ENCODE data around the gene RASD1. TPM values are rescaled to one million over a fixed set of nuclear protein-coding genes. Genes with fewer than 3 reads are reported as not detected.

Gene RASD1, protein sequence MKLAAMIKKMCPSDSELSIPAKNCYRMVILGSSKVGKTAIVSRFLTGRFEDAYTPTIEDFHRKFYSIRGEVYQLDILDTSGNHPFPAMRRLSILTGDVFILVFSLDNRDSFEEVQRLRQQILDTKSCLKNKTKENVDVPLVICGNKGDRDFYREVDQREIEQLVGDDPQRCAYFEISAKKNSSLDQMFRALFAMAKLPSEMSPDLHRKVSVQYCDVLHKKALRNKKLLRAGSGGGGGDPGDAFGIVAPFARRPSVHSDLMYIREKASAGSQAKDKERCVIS
- 39.8 TPM for total RNA-seq
- long read RNA-seq, transcript RASD1-201 (2 exons, 1,746 nt), result major isoform, 243 of 251 reads
- long read RNA-seq, partial matches to known transcripts, result 0 of 251 reads
- long read RNA-seq, other reads (novel, unspliced or antisense), result 8 of 251 reads

DNA sequence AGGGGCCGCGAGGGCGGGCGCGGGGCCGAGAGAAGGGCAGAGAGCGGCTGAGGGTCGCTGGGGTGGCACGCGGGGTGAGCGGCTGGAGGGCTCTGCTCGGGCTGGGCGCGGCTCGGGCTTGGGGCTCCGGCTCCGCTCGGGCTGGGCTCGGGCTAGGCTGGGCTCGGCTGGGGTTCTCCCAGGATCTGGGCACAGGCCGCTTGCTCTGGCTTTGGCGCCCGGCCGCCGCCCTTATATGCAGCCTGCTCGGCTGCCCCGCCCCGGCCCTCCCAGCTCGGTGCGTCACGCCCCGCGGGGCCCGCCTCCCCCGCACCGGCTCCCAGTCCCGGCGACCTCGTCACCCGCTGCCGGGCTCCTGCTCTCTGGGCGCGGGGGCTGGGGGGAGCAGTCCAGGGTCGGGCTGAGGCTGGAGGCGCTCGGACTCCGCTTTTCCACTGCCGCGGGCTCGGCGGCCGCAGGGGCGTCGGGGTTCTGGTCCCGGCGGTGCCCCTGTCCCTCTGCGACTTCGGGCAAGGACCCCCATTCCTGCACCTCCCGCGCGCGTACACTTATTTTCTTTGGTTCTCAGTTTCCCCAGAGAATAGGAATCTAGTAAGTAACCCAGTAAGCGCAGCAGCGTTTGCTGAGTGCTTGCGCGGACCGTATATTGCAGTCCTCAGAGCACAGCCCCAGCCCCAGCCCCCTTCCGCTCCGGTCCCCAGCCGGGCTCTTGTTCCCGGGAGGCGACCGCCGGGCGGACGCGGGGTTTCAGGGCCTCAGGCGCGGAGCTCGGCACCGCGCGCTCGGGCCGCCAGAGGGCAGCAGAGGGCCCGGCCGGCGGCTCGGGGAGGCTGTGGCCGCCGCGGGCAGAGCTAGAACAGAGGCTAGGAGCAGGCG, at the start of gene RASD1:
Gene RASD1 (minus strand): TSS at position 207 of the 876 bp plus-strand sequence. CDS start 214 bp downstream, outside the sequence.
- peak; percentile 94 for DNase-seq
- intact Hi-C loops (cut with DNase I), result loop anchor here (2.0 to 10.0 kb wide), 2 partner anchors 72 to 148 kb away; no protein-coding TSS in a partner anchor
- ATAC-seq (ENCODE audit: poor library complexity), result peak; percentile 89

DNA sequence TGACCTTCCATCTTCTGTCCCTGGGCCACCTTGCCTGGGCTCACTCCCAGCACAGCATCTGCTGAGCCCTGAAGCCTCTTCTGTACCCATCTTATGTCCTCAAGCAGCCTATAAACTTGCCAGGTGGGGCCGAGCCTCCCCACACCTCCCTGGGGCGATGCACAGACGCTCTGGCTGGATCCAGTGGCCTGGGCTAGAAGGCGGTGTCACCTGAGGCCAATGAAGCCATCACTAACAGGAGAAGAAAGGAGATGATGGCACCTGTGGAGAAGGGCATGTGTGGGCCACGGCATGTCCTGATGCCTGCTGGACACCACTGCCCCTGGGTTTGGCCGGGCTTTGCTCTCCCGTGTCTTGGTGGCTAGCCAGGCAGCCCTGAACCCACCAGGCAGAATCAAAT, 49.8 kb upstream of the RASD1 start:
- intact Hi-C loops (cut with DNase I), result no loop called here
- DNase-seq, result peak; percentile 27
- ATAC-seq (ENCODE audit: poor library complexity), result no peak

DNA sequence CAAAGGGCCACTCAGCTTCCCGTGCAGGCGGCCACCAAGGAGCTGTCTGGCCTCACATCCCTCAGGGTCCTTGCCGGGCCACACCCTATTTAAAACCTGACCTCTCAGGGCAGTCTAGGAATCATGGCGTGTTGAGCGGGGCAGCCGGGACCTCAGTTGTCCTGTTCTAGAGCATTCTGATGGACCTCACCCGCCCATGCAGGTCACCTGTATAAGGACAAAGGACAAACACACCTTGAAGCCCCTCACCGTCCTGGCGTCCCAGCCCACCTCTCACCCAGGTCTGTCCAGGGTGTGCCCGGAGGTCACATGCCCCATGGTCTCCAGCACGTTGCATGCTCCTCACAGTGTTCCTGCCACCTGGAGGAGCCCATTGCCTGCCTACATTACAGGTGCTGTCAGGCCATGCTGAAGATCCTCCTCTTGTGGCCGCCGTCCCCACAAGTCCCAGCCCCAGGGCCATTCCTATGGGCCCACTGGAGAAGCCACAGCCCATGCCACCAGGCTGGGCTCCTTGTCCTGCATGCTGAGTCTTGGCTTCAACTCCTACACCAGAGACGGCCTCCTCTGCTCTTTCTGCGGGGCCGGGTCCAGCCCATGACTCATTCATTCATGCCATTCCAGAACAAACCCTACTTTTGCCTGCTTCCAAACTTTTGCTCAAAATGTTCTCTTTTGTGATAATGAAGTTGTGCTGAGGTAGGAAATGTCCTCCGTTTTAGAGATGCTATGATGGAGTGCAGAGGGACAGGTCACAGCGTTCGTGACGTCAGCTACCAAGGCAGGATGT, 49.0 kb upstream of the RASD1 start:
- peak; percentile 68 for DNase-seq
- intact Hi-C loops (cut with DNase I), result no loop called here

GRCh38 chr17:17542906-17543635, 46.9 kb upstream of the RASD1 start:
- DNase-seq (peak; percentile 24), ATAC-seq (ENCODE audit: poor library complexity) (no peak)
- intact Hi-C loops (cut with DNase I), result no loop called here

More for the DNA sequence above, 49.0 kb upstream of the RASD1 start:
- ATAC-seq (ENCODE audit: poor library complexity), result no peak

DNA sequence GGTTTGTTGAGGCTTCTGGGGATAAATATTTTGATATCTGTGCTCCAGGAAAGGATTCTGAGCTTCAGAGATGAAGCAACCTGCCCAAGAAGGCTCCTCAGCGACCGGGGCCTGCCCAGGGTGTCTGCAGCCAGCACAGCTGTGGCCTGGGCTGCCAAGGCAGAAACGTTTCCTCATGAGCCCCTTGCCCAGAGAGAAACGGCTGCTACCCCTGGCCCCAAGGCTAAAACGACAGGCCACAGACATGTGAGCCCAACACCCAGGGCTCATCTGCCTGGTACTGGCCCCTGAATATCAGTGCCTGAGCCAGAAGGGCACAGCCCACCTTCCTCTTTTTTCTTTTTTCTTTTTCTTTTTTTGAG, 45.4 kb upstream of the RASD1 start:
- DNase-seq, result peak; percentile 20

DNA sequence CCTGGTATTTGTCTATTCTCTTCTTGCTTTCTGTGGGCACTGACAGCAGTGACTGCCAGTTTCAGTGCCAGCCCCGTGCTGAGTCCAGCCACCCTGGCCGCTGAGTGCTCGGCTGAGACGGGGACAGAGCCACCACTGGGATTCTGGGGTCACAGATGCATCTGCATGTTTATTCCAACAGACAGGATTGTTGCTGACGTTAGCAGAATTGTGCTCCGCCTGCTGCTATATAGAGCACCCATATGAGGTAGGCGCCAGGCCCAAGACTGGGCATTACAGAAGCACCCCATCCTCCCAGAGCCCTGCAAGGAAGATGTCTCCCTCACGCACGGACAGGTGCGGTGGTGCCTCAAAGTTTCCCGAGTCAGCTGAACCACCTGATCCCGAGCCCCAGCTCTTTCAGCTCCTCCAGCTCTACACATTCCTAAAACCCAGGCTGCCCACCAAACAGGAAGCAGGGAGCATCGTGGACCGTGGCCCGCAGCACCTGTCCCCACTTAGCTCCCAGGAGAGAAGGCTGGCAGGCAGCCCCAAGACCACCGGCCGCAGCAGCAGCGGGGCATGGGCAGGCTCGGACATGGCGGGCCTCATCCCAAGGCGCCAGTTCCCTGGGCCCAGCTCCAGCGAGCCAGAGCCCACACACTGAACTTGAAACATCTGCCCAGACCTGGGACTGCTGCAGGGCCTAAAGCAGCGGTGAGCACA, 44.9 kb upstream of the RASD1 start:
- ATAC-seq (ENCODE audit: poor library complexity) (peak; percentile 26), DNase-seq (peak; percentile 43)
- intact Hi-C loops (cut with DNase I), result no loop called here

More for the DNA sequence above, 45.4 kb upstream of the RASD1 start:
- no peak for ATAC-seq (ENCODE audit: poor library complexity)
- intact Hi-C loops (cut with DNase I), result no loop called here

GRCh38 chr17:17540278-17540906, 44.2 kb upstream of the RASD1 start:
- intact Hi-C loops (cut with DNase I), result no loop called here
- peak; percentile 1 for ATAC-seq (ENCODE audit: poor library complexity)
- peak; percentile 35 for DNase-seq

DNA sequence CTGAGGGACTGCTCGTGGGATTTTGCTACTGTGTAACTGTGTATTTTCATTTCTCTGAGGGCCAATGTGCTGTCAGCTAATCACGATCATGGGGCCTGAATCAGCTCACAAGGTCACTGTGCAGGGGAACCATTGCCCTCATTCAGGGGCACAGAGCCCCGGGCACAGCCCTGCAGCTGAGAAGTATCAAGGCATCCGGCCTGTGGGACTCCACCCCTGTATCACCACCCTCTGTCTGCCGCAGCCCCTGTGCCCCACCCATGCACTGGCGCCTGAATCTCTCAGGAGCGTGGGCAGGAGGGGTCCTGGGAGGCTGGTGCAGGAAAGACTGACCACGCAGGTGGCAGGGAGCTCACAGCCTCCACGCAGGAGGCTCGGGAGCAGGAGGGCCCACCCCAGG, 43.4 kb upstream of the RASD1 start:
- ATAC-seq (ENCODE audit: poor library complexity) (no peak), DNase-seq (peak; percentile 30)
- intact Hi-C loops (cut with DNase I), result no loop called here

GRCh38 chr17:17538417-17539391, 42.5 kb upstream of the RASD1 start:
- no peak for ATAC-seq (ENCODE audit: poor library complexity)
- DNase-seq, result no peak
- intact Hi-C loops (cut with DNase I), result no loop called here

- intact Hi-C loops (cut with DNase I), result no loop called here
- DNase-seq, result peak; percentile 32
- no peak for ATAC-seq (ENCODE audit: poor library complexity)
These were observed 41.3 kb upstream of the RASD1 start for GRCh38 chr17:17537311-17538099.

DNA sequence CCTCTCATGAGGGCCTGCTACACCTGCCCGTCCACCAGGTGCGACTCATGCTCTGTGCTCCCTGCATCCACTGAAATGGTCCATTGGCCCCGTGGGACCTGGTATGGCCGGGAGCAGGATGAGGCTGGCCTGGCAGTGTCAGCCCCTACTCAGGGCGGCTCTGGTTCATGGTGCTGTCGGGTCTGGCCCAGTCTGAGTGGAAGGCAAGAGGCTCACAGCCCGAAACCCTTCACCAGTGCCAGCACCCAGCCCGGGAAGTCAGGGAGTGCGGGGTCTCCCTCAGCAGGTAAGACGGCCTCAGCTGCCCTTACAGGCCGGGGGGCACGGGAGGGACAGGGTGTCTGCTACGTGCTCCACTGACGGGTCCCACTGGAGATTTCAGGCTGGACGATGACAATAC, 40.5 kb upstream of the RASD1 start:
- intact Hi-C loops (cut with DNase I), result no loop called here
- ATAC-seq (ENCODE audit: poor library complexity) (no peak), DNase-seq (peak; percentile 23)

GRCh38 chr17:17535957-17536356, 39.8 kb upstream of the RASD1 start:
- intact Hi-C loops (cut with DNase I), result no loop called here
- ATAC-seq (ENCODE audit: poor library complexity) (peak; percentile 94), DNase-seq (peak; percentile 92)

GRCh38 chr17:17533901-17534441, 37.8 kb upstream of the RASD1 start:
- DNase-seq (peak; percentile 6), ATAC-seq (ENCODE audit: poor library complexity) (no peak)
- intact Hi-C loops (cut with DNase I), result no loop called here

- intact Hi-C loops (cut with DNase I), result no loop called here
- ATAC-seq (ENCODE audit: poor library complexity), result no peak
- no peak for DNase-seq
These were observed 36.8 kb upstream of the RASD1 start for GRCh38 chr17:17532991-17533390.

DNA sequence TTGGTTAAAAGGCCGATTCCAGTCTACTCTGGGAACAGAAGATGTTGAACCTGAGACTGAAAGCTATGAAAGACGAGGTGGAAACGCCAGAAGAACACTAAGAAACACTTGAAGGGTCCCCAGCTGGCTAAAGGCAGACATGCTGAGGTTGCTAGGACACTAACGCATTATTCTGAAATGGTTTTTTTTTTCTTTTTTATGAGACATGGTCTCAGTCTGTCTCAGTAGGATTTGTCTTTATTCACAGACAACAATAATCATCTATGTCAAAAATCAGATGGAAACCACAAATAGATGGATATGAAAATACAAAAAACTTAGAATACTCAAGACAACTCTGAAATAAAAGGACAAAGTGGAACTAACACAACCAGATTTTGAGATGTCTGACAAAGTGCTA, 35.0 kb upstream of the RASD1 start:
- intact Hi-C loops (cut with DNase I), result no loop called here
- DNase-seq (no peak), ATAC-seq (ENCODE audit: poor library complexity) (no peak)

Measured in Right ventricle myocardium superior (tissue), 1 donor.